ENCODE results near the gene SWT1. TPM values are rescaled to one million over a fixed set of nuclear protein-coding genes. Genes with fewer than 3 reads are reported as not detected.
A peak's percentile ranks its signal among the peaks of the same experiment; 100 is the strongest.

The SWT1 gene
- total RNA-seq, 2 experiments from 2014 or later: 1.8 to 2.5 TPM

GRCh38 chr1:185239861-185240260, 82.9 kb downstream of the SWT1 start:
- ChIA-PET CTCF (interaction anchor here (0.8 to 3.3 kb wide), 7 partner anchors 11 to 456 kb away, joined by 3 to 15 read pairs (median 4); no protein-coding TSS in a partner anchor), POLR2A (interaction anchor here (3.0 kb wide), 1 partner anchor 77 kb away, joined by 11 read pairs; the partner anchor contains the start of gene IVNS1ABP)
- H3K27me3 Mint-ChIP-seq: no peaks in the 10 kb centered on the region
- H3K9me3 Mint-ChIP-seq: peaks cover 2% of the 10 kb centered on the region
- H3K27ac Mint-ChIP-seq: peak overlapping the region; percentile 32
- DNase-seq: no peak
- no peak overlapping the region for H3K4me3 Mint-ChIP-seq
- peaks cover 31% of the 10 kb centered on the region for H3K4me1 Mint-ChIP-seq (ENCODE audit: low read depth)
- no peak for ATAC-seq
- H3K36me3 Mint-ChIP-seq (ENCODE audit: low read depth): peaks cover 2% of the 10 kb centered on the region
- TF ChIP-seq CTCF (IDR thresholded peaks at IDR 0.05): no peak
- intact Hi-C loops (cut with micrococcal nuclease): loop anchor here (10.0 kb wide), 1 partner anchor 435 kb away; no protein-coding TSS in a partner anchor

GRCh38 chr1:185241127-185241526, 84.2 kb downstream of the SWT1 start:
- no peak overlapping the region for H3K4me3 Mint-ChIP-seq
- ATAC-seq (peak; percentile 48), DNase-seq (no peak)
- no peak for TF ChIP-seq CTCF (IDR thresholded peaks at IDR 0.05)
- intact Hi-C loops (cut with micrococcal nuclease): no loop called here
- CTCF ChIA-PET: interaction anchor here (2.1 to 3.3 kb wide), 2 partner anchors 71 to 440 kb away, joined by 7 to 15 read pairs; no protein-coding TSS in a partner anchor
- H3K9me3 Mint-ChIP-seq: peaks cover 2% of the 10 kb centered on the region
- H3K4me1 Mint-ChIP-seq (ENCODE audit: low read depth): peaks cover 31% of the 10 kb centered on the region
- no peaks in the 10 kb centered on the region for H3K27me3 Mint-ChIP-seq
- peaks cover 2% of the 10 kb centered on the region for H3K36me3 Mint-ChIP-seq (ENCODE audit: low read depth)
- POLR2A ChIA-PET: no interaction called here
- H3K27ac Mint-ChIP-seq: no peak overlapping the region

- peak; percentile 95 for ATAC-seq
- ChIA-PET CTCF (interaction anchor here (0.8 kb wide), 1 partner anchor 27 kb away, joined by 3 read pairs; no protein-coding TSS in a partner anchor), POLR2A (interaction anchor here (0.9 to 1.1 kb wide), 2 partner anchors 33 to 72 kb away, joined by 3 to 4 read pairs; no protein-coding TSS in a partner anchor)
- TF ChIP-seq CTCF (IDR thresholded peaks at IDR 0.05): no peak
- DNase-seq: peak; percentile 78
- Mint-ChIP-seq H3K27me3 (no peaks in the 10 kb centered on the region), H3K4me1 (ENCODE audit: low read depth) (peaks cover 26% of the 10 kb centered on the region), H3K36me3 (ENCODE audit: low read depth) (no peaks in the 10 kb centered on the region), H3K27ac (no peak overlapping the region), H3K9me3 (no peaks in the 10 kb centered on the region), H3K4me3 (no peak overlapping the region)
- intact Hi-C loops (cut with micrococcal nuclease): no loop called here
These were observed 87.2 kb downstream of the SWT1 start for GRCh38 chr1:185244015-185244747.

- ChIA-PET CTCF (interaction anchor here (1.1 kb wide), 1 partner anchor 450 kb away, joined by 3 read pairs; no protein-coding TSS in a partner anchor), POLR2A (interaction anchor here (0.8 to 1.1 kb wide), 2 partner anchors 32 to 97 kb away, joined by 3 to 4 read pairs; no protein-coding TSS in a partner anchor)
- Mint-ChIP-seq H3K9me3 (no peaks in the 10 kb centered on the region), H3K36me3 (ENCODE audit: low read depth) (no peaks in the 10 kb centered on the region), H3K27me3 (no peaks in the 10 kb centered on the region), H3K4me3 (no peak overlapping the region), H3K27ac (no peak overlapping the region), H3K4me1 (ENCODE audit: low read depth) (peaks cover 20% of the 10 kb centered on the region)
- no peak for TF ChIP-seq CTCF (IDR thresholded peaks at IDR 0.05)
- DNase-seq (no peak), ATAC-seq (no peak)
- intact Hi-C loops (cut with micrococcal nuclease): no loop called here
These were observed 88.5 kb downstream of the SWT1 start for GRCh38 chr1:185245466-185245865.

- no peak overlapping the region for H3K4me3 Mint-ChIP-seq
- no peaks in the 10 kb centered on the region for H3K36me3 Mint-ChIP-seq (ENCODE audit: low read depth)
- H3K9me3 Mint-ChIP-seq: no peaks in the 10 kb centered on the region
- H3K27ac Mint-ChIP-seq: no peak overlapping the region
- no peaks in the 10 kb centered on the region for H3K27me3 Mint-ChIP-seq
- DNase-seq (no peak), ATAC-seq (no peak)
- H3K4me1 Mint-ChIP-seq (ENCODE audit: low read depth): peaks cover 8% of the 10 kb centered on the region
- ChIA-PET CTCF (interaction anchor here (0.8 to 1.5 kb wide), 2 partner anchors 11 to 31 kb away, joined by 3 to 4 read pairs; no protein-coding TSS in a partner anchor), POLR2A (no interaction called here)
- intact Hi-C loops (cut with micrococcal nuclease): no loop called here
- no peak for TF ChIP-seq CTCF (IDR thresholded peaks at IDR 0.05)
These were observed 92.6 kb downstream of the SWT1 start for GRCh38 chr1:185249563-185249962.
